Sigmoid colon (tissue), 7 donors: ENCODE results near the gene TGFBI. TPM values are rescaled to one million over a fixed set of nuclear protein-coding genes. Genes with fewer than 3 reads are reported as not detected.

Experiments used
- DNase-seq: peaks from one replicate; pipeline ENCODE4 v3.0.0-alpha.2; 2019
- H3K27ac ChIP-seq, 4 donors: fragments of 200-600 bp; sonication (generic); one replicate each; pipeline ENCODE4 v1.5.1; 2016 to 2019; ENCODE audit warnings: mild to moderate bottlenecking in 1 of 4
- H3K27me3 ChIP-seq, 3 donors: fragments of 200-600 bp; sonication (generic); one replicate each; pipeline ENCODE4 v1.5.1; 2019; ENCODE audit warnings: mild to moderate bottlenecking in 1 of 3
- H3K36me3 ChIP-seq, 4 donors: fragments of 200-600 bp; sonication (generic); one replicate each; pipeline ENCODE4 v1.5.1; 2016 to 2019
- H3K4me1 ChIP-seq, 4 donors: fragments of 200-600 bp; sonication (generic); one replicate each; pipeline ENCODE4 v1.5.1; 2017 to 2019
- H3K4me3 ChIP-seq, 4 donors: fragments of 200-600 bp; sonication (generic); one replicate each; pipeline ENCODE4 v1.5.1; 2017 to 2019; ENCODE audit warnings: mild to moderate bottlenecking in 2 of 4, moderate library complexity in 1 of 4
- H3K9me3 ChIP-seq, 4 donors: fragments of 200-600 bp in 3 of 4; sonication (generic) in 3 of 4; one replicate each; pipeline versions ENCODE4 v1.5.1 to v1.6.1; 2013 to 2019
- EP300 ChIP-seq, 4 donors: sonication (generic); formaldehyde crosslinking; IDR thresholded peaks; one replicate each; pipeline ENCODE4 v1.6.1; 2017; ENCODE audit warnings: antibody characterized with exemption in 4 of 4
- POLR2A ChIP-seq, 2 donors: fragments of 450-650 bp; IDR thresholded peaks; one replicate each; pipeline ENCODE4 v1.6.1; 2016; ENCODE audit warnings: antibody characterized with exemption in 2 of 2, mild to moderate bottlenecking in 2 of 2, moderate library complexity in 2 of 2
- POLR2AphosphoS5 ChIP-seq, 4 donors: sonication (generic); formaldehyde crosslinking; IDR thresholded peaks; one replicate each; pipeline ENCODE4 v1.6.1; 2017; ENCODE audit warnings: antibody characterized with exemption in 4 of 4
- WGBS, 2 donors: extraction: QIAGEN DNeasy Blood & Tissue Kit; methylation state at CpG; one replicate each; pipeline ENCODE4 v1.1.7; 2013; 5-methylcytosine and 5-hydroxymethylcytosine counted together
- intact Hi-C: fragments of 100-400 bp; cut with DNase I; formaldehyde crosslinking; loops from one replicate; pipeline ENCODE4 v1.15.1; 2023
- polyA plus RNA-seq, 3 donors: library from polyadenylated mRNA; stranded (reverse); fragments of 200-250 nt; gene quantifications; one replicate each; pipeline ENCODE4 v1.2.3, GENCODE V29; 2013
- total RNA-seq, 4 donors: library from RNA; depleted of rRNA; stranded (reverse); fragments of >200 nt; gene quantifications; one replicate each; pipeline ENCODE4 v1.1.0, GENCODE V29; 2016
- TF ChIP-seq, protein P1 (sequence below), 4 experiments: fragments of 450-650 bp in 3 of 4; fragments of 200-600 bp in 1 of 4; IDR thresholded peaks; one replicate each; pipeline ENCODE4 v1.5.1; 2016 to 2019; ENCODE audit warnings: antibody characterized with exemption in 4 of 4, mild to moderate bottlenecking in 3 of 4, moderate library complexity in 2 of 4
- donor health status: healthy with polysubstance abuse.
- donor health status: Bipolar disorder and iron deficiency.
- donor health status: healthy.

Gene TGFBI
- total RNA-seq = 100 to 1,000 TPM in 2 of 4 donors, 10 to 100 TPM in 2; 49.2 to 178 (median 91.6) TPM
- polyA plus RNA-seq = 100 to 1,000 TPM in 1 of 3 donors, 10 to 100 TPM in 2; 48.6 to 106 (median 65.3) TPM

DNA sequence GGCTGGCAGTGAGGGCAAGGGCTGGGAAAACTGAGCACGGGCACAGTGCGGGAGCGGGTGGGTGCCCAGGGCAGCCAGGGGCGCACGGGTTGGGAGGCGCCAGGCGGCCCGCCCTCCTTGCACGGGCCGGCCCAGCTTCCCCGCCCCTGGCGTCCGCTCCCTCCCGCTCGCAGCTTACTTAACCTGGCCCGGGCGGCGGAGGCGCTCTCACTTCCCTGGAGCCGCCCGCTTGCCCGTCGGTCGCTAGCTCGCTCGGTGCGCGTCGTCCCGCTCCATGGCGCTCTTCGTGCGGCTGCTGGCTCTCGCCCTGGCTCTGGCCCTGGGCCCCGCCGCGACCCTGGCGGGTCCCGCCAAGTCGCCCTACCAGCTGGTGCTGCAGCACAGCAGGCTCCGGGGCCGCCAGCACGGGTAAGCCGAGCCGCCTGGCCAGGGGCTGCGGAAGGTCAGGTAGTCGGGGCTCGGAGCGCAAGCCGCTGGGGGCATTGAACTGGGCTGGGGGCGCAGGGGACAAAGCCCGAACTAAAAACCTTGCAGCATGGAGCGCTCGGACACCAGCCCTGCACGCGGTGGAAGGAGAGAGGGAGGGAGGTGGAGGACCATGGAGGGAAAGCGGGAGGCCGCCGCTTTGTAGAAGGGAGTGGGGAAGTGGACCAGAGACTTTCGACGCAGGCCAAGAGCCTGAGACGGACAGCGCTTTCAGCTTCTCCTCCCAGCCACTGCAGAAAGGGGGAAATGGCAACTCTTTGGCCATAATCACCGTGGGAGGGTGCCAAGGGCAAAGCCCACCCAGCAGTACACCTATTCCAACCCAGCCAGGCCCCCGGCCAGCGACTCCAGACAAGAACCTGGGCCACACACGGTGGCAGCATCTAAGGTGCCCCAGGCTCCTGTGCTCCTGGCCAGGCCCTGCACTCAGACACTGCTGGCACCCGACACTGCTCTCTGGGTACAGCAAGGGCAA, at the start of gene TGFBI:
TGFBI (plus strand) TSS at position 207 of the 961 bp plus-strand sequence; CDS start at position 275, 68 bp downstream.
- peak; percentile 88 for DNase-seq
- WGBS, 2 donors = 14 to 19% methylated on average over 68 of the region's 68 CpGs
- TF ChIP-seq POLR2A (IDR thresholded peaks at IDR 0.05) = peak in 1 of 2 donors; percentile 17
- TF ChIP-seq, protein P1, sequence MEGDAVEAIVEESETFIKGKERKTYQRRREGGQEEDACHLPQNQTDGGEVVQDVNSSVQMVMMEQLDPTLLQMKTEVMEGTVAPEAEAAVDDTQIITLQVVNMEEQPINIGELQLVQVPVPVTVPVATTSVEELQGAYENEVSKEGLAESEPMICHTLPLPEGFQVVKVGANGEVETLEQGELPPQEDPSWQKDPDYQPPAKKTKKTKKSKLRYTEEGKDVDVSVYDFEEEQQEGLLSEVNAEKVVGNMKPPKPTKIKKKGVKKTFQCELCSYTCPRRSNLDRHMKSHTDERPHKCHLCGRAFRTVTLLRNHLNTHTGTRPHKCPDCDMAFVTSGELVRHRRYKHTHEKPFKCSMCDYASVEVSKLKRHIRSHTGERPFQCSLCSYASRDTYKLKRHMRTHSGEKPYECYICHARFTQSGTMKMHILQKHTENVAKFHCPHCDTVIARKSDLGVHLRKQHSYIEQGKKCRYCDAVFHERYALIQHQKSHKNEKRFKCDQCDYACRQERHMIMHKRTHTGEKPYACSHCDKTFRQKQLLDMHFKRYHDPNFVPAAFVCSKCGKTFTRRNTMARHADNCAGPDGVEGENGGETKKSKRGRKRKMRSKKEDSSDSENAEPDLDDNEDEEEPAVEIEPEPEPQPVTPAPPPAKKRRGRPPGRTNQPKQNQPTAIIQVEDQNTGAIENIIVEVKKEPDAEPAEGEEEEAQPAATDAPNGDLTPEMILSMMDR (IDR thresholded peaks at IDR 0.05) = no peak
- TF ChIP-seq EP300 (IDR thresholded peaks at IDR 0.05) = no peak
- peak; percentile 58 to 91 (median 86) for TF ChIP-seq POLR2AphosphoS5 (IDR thresholded peaks at IDR 0.05)
- no peaks in the 10 kb centered on the region for H3K27me3 ChIP-seq
- peak within 1 kb of the TSS; percentile 53 to 81 (median 65) for H3K27ac ChIP-seq
- intact Hi-C loops = no loop called here
- no peaks in the 10 kb centered on the region for H3K9me3 ChIP-seq
- H3K4me1 ChIP-seq = peaks cover 0 to 96% (median 57%) of the 10 kb centered on the region in 4 donors
- peak within 1 kb of the TSS; percentile 39 to 68 (median 57) for H3K4me3 ChIP-seq
- peaks cover 0 to 6% (median 0%) of the 10 kb centered on the region in 4 donors for H3K36me3 ChIP-seq

DNA sequence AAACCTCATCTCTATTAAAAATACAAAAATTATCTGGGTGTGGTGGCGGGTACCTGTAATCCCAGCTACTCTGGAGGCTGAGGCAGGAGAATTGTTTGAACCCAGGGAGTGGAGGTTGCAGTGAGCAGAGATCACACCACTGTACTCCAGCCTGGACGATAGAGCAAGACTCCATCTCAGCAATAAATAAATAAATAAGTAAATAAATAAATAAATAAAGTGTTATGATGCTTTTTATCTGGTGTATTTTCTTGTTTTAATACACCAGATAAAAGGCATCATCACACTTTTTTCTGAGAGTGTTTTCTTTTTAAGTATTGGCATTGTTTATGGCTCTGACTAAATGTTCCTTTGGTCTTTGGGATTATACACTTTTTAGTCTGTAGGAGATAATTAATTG, 49.8 kb upstream of the TGFBI start:
- no peak overlapping the region for H3K4me3 ChIP-seq
- H3K9me3 ChIP-seq = no peaks in the 10 kb centered on the region
- DNase-seq = no peak
- no peaks in the 10 kb centered on the region for H3K36me3 ChIP-seq
- H3K27me3 ChIP-seq = no peaks in the 10 kb centered on the region
- TF ChIP-seq, protein P1 (IDR thresholded peaks at IDR 0.05) = no peak
- intact Hi-C loops = no loop called here
- WGBS, 2 donors = 94 to 95% methylated on average over 2 of the region's 2 CpGs
- H3K27ac ChIP-seq = peak overlapping the region in 1 of 4 donors; percentile 45
- H3K4me1 ChIP-seq = peaks cover 0 to 16% (median 8%) of the 10 kb centered on the region in 4 donors

- WGBS, 2 donors = 70 to 71% methylated on average over 1 of the region's 1 CpG
- Histone ChIP-seq H3K9me3 (no peaks in the 10 kb centered on the region), H3K27ac (peak overlapping the region in 1 of 4 donors; percentile 45), H3K36me3 (no peaks in the 10 kb centered on the region), H3K27me3 (no peaks in the 10 kb centered on the region), H3K4me3 (no peak overlapping the region), H3K4me1 (peaks cover 0 to 12% (median 6%) of the 10 kb centered on the region in 4 donors)
- intact Hi-C loops = no loop called here
- TF ChIP-seq, protein P1 (IDR thresholded peaks at IDR 0.05) = no peak
- TF ChIP-seq POLR2A (IDR thresholded peaks at IDR 0.05) (no peak), POLR2AphosphoS5 (IDR thresholded peaks at IDR 0.05) (peak in 2 of 4 donors; percentile 11 to 58), EP300 (IDR thresholded peaks at IDR 0.05) (no peak)
- no peak for DNase-seq
These were observed 49.3 kb upstream of the TGFBI start for GRCh38 chr5:135979510-135979909.

DNA sequence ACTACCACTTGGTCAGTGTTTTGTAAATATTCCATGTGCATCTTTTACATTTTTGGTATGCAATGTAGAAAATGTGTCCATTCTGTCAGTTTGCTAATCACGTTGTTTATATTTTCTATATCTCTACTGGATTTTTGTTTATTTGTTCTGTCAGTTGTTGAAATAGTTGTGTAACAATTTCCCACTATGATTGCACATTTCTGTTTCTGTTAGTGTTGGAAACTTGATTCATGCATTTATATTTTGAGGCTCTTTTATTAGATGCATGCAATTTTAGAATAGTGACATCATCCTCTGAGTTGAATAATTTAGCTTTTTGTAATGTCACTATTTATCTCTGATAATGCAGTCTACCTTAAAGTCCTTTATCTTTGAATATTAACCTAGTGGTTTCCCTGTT, 48.2 kb upstream of the TGFBI start:
- TF ChIP-seq, protein P1 (IDR thresholded peaks at IDR 0.05) = no peak
- TF ChIP-seq POLR2AphosphoS5 (IDR thresholded peaks at IDR 0.05) (no peak), POLR2A (IDR thresholded peaks at IDR 0.05) (no peak), EP300 (IDR thresholded peaks at IDR 0.05) (no peak)
- Histone ChIP-seq H3K36me3 (no peaks in the 10 kb centered on the region), H3K27ac (no peak overlapping the region), H3K4me1 (peaks cover 0 to 12% (median 6%) of the 10 kb centered on the region in 4 donors), H3K27me3 (no peaks in the 10 kb centered on the region), H3K9me3 (no peaks in the 10 kb centered on the region), H3K4me3 (no peak overlapping the region)
- intact Hi-C loops = no loop called here
- no peak for DNase-seq
- 75 to 77% methylated on average over 1 of the region's 1 CpG for WGBS, 2 donors
